GM10266 (cell line): ENCODE data around the gene CHAC1.

ENCODE experiments used
- DNase-seq: peaks from one replicate; pipeline ENCODE4 v3.0.0; 2012; ENCODE audit errors: extremely low spot score
- CTCF ChIP-seq: IDR thresholded peaks from 2 replicates; pipeline ENCODE4 v1.5.1; 2012; ENCODE audit warnings: mild to moderate bottlenecking, low read depth; ENCODE audit not compliant: control insufficient read depth, insufficient read depth; ENCODE audit errors: missing control alignments

Gene CHAC1

GRCh38 chr15:40948706-40949473 is 4.4 kb upstream of the CHAC1 start:
- no peak for TF ChIP-seq CTCF
- DNase-seq: no peak

DNA sequence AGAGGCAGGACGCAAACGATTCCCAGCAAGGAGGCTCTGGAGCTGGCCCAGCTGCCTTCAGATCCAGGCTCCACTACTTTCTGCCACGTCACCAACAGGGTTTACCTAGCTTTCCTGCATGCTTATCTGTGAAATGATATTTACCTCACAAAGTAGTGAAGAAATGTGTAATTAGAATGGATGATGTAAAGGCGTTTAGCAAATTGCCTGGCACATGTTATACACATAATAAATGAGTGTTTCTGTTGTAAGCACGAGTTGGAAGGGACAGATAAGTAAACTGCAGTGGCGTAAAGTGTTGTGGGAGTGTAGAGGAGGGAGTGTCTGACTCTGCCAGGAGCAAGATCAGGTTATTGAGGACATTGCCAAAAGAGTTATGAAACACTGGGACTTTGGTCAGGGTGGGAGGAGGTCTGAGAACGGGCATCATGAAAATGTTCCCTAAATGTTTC is 3.5 kb upstream of the CHAC1 start:
- DNase-seq: no peak
- no peak for TF ChIP-seq CTCF

DNA sequence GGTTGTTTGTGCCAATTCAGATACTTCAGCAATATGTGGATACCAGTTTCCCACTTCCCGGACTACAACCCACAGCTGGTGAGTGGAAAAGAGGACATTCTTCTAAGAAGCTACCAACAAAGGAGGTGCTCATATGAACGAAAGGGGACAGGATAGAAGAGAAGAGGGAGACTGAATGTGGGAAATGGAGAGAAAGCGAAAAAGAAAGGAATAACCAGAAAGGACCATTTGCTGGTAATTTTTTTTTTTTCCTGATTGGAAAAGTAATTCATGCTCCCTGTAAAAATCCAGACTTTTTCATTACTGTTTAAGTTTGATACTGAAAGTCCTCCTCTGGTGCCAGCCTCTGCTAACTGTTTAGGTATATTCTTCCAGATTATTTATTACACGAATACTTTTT is 1.5 kb upstream of the CHAC1 start:
- TF ChIP-seq CTCF: no peak
- DNase-seq: no peak

GRCh38 chr15:40952301-40952900 is 870 bp upstream of the CHAC1 start:
- no peak for TF ChIP-seq CTCF
- DNase-seq: peak; percentile 21

GRCh38 chr15:40953713-40954074 is 423 bp downstream of the CHAC1 start:
- no peak for TF ChIP-seq CTCF

GRCh38 chr15:40954158-40954848 is 1.0 kb downstream of the CHAC1 start:
- DNase-seq: peak; percentile 25

More at GRCh38 chr15:40953713-40954074, 423 bp downstream of the CHAC1 start:
- no peak for DNase-seq

DNA sequence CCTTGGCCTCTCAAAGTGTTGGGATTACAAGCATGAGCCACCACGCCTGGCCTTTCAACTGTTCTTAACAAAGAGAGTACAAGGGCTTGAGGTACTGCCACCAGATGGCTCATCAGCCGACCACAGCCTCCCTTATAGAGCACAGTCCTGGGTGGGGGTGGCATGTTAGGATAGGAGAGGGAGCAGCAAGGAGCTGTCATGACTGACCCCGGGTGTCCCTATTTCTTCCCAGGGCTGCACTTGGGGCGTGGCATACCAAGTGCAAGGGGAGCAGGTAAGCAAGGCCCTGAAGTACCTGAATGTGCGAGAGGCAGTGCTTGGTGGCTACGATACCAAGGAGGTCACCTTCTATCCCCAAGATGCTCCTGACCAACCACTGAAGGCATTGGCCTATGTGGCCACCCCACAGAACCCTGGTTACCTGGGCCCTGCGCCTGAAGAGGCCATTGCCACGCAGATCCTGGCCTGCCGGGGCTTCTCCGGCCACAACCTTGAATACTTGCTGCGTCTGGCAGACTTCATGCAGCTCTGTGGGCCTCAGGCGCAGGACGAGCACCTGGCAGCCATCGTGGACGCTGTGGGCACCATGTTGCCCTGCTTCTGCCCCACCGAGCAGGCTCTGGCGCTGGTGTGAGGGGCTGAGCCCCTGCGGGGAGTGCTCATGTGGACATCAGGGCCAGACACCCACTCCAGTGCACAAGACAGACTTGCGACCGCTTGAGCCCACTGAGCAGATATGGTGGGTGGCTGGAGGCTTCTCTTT is 2.1 kb downstream of the CHAC1 start:
- DNase-seq: no peak
- no peak for TF ChIP-seq CTCF
